Measurements from ENCODE around the gene HLA-E. TPM values are rescaled to one million over a fixed set of nuclear protein-coding genes. Genes with fewer than 3 reads are reported as not detected.

HLA-E gene
- total RNA-seq, 3 donors from 2014 or later: 420 to 803 (median 575) TPM

DNA sequence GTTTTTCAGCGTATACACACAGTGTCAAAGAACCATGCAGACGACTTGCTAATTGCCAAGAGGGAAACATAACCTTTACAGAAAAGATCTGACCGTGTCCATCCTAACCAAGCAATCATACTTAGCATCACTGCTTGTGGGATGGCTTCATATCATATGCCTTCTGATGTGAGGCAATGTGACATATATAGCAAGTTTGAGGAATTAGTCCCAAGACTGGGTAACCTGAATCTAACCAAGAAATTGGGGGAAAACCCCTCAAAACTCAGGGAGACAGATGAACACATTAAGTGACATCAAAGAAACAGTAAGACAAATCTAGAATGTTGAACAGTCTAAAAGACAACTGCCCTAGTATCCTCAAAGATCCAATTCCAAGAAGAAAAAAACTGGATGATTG lies 48.6 kb downstream of the HLA-E start:
- Histone ChIP-seq H3K36me3 (no peaks in the 10 kb centered on the region), H3K4me1 (no peaks in the 10 kb centered on the region), H3K27ac (no peak overlapping the region), H3K4me3 (no peak overlapping the region), H3K27me3 (no peaks in the 10 kb centered on the region), H3K9me3 (no peaks in the 10 kb centered on the region)
- DNase-seq (ENCODE audit: low spot score in 2 of 2): no peak
- intact Hi-C loops (cut with DNase I; ENCODE audit: low total_unique reads): no loop called here
- TF ChIP-seq, protein P1, sequence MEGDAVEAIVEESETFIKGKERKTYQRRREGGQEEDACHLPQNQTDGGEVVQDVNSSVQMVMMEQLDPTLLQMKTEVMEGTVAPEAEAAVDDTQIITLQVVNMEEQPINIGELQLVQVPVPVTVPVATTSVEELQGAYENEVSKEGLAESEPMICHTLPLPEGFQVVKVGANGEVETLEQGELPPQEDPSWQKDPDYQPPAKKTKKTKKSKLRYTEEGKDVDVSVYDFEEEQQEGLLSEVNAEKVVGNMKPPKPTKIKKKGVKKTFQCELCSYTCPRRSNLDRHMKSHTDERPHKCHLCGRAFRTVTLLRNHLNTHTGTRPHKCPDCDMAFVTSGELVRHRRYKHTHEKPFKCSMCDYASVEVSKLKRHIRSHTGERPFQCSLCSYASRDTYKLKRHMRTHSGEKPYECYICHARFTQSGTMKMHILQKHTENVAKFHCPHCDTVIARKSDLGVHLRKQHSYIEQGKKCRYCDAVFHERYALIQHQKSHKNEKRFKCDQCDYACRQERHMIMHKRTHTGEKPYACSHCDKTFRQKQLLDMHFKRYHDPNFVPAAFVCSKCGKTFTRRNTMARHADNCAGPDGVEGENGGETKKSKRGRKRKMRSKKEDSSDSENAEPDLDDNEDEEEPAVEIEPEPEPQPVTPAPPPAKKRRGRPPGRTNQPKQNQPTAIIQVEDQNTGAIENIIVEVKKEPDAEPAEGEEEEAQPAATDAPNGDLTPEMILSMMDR (IDR thresholded peaks at IDR 0.05): no peak

DNA sequence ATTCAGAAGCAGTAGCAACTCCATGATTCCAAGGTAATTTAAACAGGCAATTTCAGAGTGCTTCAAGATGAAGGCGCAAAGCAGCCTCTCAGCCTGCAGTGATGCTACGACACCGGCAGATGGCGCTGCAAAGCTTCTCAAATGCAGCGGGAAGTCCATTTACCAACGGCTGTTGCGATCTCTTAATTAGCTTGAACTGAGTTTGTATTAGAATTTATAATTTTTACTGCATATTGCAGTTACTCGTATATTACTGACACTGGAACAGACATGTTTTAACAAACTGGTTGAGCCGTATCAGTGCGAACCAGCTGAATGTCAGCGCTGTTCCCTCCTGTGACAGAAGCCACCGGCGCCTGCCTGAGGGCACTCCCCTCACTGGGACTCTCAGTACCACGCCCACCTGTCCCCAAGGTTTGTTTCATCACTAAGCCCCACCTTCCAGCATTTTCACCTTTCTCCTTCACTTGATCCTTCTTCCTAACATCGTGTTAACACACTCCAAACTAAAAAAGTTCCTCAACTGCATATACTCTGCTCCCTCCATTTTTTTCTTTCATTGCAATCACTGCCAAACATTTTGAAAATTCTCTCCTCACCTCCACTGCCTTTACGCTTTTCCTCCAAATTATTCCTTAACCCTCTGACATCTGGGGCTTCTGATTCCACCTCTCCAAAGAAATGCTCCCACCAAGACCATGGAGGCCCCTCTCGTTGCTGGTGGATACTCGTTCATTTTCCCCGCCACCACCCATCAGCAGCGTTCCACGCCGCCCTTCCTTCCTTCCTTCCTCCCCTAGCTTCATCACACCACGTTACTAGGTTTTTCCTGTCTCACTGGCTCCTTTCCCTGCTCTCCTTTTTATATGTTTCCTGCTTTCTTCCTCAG lies 52.5 kb downstream of the HLA-E start:
- Histone ChIP-seq H3K4me3 (peak overlapping the region; percentile 15 to 53 (median 35)), H3K9me3 (no peaks in the 10 kb centered on the region), H3K4me1 (no peaks in the 10 kb centered on the region), H3K36me3 (no peaks in the 10 kb centered on the region), H3K27me3 (no peaks in the 10 kb centered on the region), H3K27ac (no peak overlapping the region)
- peak; percentile 65 to 71 for DNase-seq (ENCODE audit: low spot score in 2 of 2)
- intact Hi-C loops (cut with DNase I; ENCODE audit: low total_unique reads): loop anchor here (5.0 kb wide), 1 partner anchor 54 kb away; the partner anchor contains the start of gene HLA-E
- no peak for TF ChIP-seq POLR2A (IDR thresholded peaks at IDR 0.05)
- peak in 2 of 3 donors; percentile 28 to 46 for TF ChIP-seq POLR2AphosphoS5 (IDR thresholded peaks at IDR 0.05)
- TF ChIP-seq, protein P1 (IDR thresholded peaks at IDR 0.05): peak; percentile 86 to 92 (median 90)

- Histone ChIP-seq H3K36me3 (no peaks in the 10 kb centered on the region), H3K27ac (no peak overlapping the region), H3K4me3 (peak overlapping the region in 2 of 3 donors; percentile 15 to 53), H3K27me3 (no peaks in the 10 kb centered on the region), H3K9me3 (no peaks in the 10 kb centered on the region), H3K4me1 (no peaks in the 10 kb centered on the region)
- no peak for DNase-seq (ENCODE audit: low spot score in 2 of 2)
- intact Hi-C loops (cut with DNase I; ENCODE audit: low total_unique reads): loop anchor here (5.0 kb wide), 1 partner anchor 55 kb away; the partner anchor contains the start of gene HLA-E
- TF ChIP-seq POLR2A (IDR thresholded peaks at IDR 0.05) (no peak), POLR2AphosphoS5 (IDR thresholded peaks at IDR 0.05) (no peak)
- TF ChIP-seq, protein P1 (IDR thresholded peaks at IDR 0.05): no peak
Observed at GRCh38 chr6:30542404-30542725, 53.1 kb downstream of the HLA-E start.

- Histone ChIP-seq H3K4me1 (no peaks in the 10 kb centered on the region), H3K9me3 (no peaks in the 10 kb centered on the region), H3K27me3 (no peaks in the 10 kb centered on the region), H3K36me3 (no peaks in the 10 kb centered on the region), H3K27ac (no peak overlapping the region), H3K4me3 (no peak overlapping the region)
- no peak for DNase-seq (ENCODE audit: low spot score in 2 of 2)
- TF ChIP-seq, protein P1 (IDR thresholded peaks at IDR 0.05): no peak
- no peak for TF ChIP-seq POLR2AphosphoS5 (IDR thresholded peaks at IDR 0.05)
- TF ChIP-seq POLR2A (IDR thresholded peaks at IDR 0.05): no peak
- intact Hi-C loops (cut with DNase I; ENCODE audit: low total_unique reads): loop anchor here (5.0 kb wide), 1 partner anchor 56 kb away; the partner anchor contains the start of gene HLA-E
Observed at GRCh38 chr6:30542915-30543314, 53.6 kb downstream of the HLA-E start.

Other genes with a start within 250 kb of the HLA-E start
- 10 to 100 TPM; 10.8 to 21.2 (median 12.6) TPM for gene TRIM39, start 162.6 kb upstream of the HLA-E start, total RNA-seq
- gene RPP21, start 144.4 kb upstream of the HLA-E start, total RNA-seq: 10 to 100 TPM; 59.0 to 69.6 (median 67.8) TPM
- gene GNL1, start 67.0 kb downstream of the HLA-E start, total RNA-seq: 10 to 100 TPM; 39.7 to 51.2 (median 47.5) TPM
- gene PRR3, start 67.8 kb downstream of the HLA-E start, total RNA-seq: 10 to 100 TPM in 2 of 3 donors, 1 to 10 TPM in 1; 9.0 to 28.4 (median 12.1) TPM
- gene ABCF1, start 81.9 kb downstream of the HLA-E start, total RNA-seq: 10 to 100 TPM; 41.0 to 55.2 (median 51.5) TPM
- gene PPP1R10, start 127.7 kb downstream of the HLA-E start, total RNA-seq: 10 to 100 TPM; 17.3 to 51.1 (median 26.5) TPM
- gene MRPS18B, start 128.3 kb downstream of the HLA-E start, total RNA-seq: 10 to 100 TPM; 42.1 to 70.8 (median 52.4) TPM
- 10 to 100 TPM in 1 of 3 donors, 1 to 10 TPM in 2; 5.3 to 10.5 (median 8.8) TPM for gene ATAT1, start 137.4 kb downstream of the HLA-E start, total RNA-seq
- 10 to 100 TPM in 2 of 3 donors, 1 to 10 TPM in 1; 9.6 to 19.0 (median 16.1) TPM for gene C6orf136, start 157.6 kb downstream of the HLA-E start, total RNA-seq
- gene DHX16, start 183.5 kb downstream of the HLA-E start, total RNA-seq: 10 to 100 TPM; 23.5 to 35.3 (median 26.2) TPM
- gene PPP1R18, start 197.1 kb downstream of the HLA-E start, total RNA-seq: 10 to 100 TPM; 18.3 to 41.6 (median 20.0) TPM
- 1 to 10 TPM; 1.8 to 4.0 (median 2.3) TPM for gene NRM, start 201.5 kb downstream of the HLA-E start, total RNA-seq
- gene MDC1, start 227.8 kb downstream of the HLA-E start, total RNA-seq: 10 to 100 TPM in 2 of 3 donors, 1 to 10 TPM in 1; 8.5 to 14.9 (median 13.4) TPM
- gene TUBB, start 230.8 kb downstream of the HLA-E start, total RNA-seq: 100 to 1,000 TPM; 189 to 269 (median 212) TPM

All from breast epithelium (tissue), 4 donors.